ENCODE results near the gene TTC8.
"Not testable (repeated sequence)": the region's sequence is repeated elsewhere in the genome, so short reads cannot be mapped to it uniquely, and the experiment has no call there.

The TTC8 gene

DNA sequence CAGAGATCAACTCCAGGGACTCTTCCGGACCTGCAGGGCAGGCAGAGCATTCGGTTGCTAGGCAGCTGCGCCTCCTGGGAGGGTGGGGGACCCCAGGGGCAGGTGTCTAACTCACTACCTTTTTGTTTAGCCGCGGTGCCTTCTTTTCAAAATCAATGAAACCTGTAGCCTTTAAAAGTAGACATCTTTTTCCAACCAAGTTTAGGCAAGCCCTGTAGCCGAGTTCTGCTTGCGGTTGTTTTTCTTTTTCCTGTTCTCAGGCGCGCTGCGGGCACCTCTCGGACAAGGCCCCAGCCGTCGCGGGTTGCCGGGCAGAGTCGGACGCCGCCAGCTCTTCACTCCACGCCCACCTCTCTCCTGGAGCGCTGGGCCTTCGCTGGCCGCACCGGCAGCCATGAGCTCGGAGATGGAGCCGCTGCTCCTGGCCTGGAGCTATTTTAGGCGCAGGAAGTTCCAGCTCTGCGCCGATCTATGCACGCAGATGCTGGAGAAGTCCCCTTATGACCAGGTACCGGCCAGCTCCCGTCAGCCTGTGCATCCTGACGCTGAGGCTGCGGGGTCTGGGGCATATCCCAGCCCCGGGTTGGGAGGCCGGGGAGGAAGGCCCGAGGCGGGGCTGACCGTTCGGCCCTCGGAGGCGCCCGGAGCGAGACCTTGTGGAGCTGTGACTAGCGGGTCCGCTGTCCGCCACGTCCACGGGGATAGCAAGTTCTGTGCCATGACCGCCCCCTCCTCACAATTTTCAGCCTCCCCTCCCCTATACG lies at the start of gene TTC8:
Gene TTC8, plus strand, starts transcription at position 338 of the 764 bp plus-strand sequence. Its CDS starts 57 bp downstream, at position 395.
- peak; percentile 88 for DNase-seq (ENCODE audit: low spot score)

DNA sequence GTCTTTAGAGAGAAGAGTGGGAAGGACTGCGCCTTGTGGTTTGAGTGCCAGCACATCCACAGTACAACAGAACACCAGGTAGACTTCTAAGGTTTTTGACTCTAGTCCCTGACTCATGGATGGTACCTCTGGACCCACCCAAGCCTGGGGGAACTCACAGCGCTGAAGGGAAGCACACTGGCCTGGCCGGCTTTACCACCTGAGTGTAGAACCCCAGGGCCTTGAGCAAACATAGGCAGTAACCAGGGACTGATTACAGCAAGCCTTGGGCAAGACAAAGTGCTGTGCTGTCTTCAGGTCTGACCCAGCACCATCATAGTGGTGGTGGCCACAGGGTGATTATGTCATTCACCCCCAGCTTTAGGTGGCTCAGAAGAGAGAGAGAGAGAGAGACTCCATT lies 48.9 kb upstream of the TTC8 start:
- DNase-seq (ENCODE audit: low spot score), result no peak

DNA sequence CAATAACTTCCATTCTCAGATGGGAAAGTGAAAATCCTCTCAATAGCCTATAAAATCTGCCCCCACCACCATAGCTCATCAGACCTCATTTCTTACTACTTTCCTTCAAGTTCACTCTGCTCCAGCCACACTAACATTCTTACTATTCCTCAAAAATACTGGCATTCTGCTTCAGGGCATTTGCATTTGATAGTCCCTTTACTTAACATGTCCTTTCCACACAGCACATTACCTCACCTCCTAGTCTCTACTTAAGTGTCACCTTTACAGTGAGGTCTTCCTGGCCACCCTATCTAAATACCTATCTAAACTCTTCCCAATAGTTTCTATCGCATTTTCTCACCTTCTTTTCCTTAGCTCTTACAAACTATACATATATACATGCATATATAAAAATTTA lies 38.5 kb upstream of the TTC8 start:
- no peak for DNase-seq (ENCODE audit: low spot score)

DNA sequence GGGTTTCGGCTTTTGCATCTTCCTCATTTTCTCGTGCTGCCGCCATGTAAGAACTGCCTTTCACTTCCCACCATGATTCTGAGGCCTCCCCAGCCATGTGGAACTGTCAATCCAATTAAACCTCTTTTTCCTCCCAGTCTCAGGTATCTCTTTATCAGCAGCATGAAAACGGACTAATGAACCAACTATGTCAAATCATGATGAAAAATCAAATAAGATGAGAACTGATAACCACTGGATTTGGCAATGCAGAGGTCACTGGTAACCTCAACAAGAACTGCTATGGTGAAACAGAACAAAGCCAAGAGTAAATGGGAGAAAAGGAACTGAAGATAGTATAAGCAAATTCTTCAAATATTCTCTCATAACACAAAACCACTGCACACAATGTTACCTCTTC lies 37.7 kb upstream of the TTC8 start:
- no peak for DNase-seq (ENCODE audit: low spot score)

DNA sequence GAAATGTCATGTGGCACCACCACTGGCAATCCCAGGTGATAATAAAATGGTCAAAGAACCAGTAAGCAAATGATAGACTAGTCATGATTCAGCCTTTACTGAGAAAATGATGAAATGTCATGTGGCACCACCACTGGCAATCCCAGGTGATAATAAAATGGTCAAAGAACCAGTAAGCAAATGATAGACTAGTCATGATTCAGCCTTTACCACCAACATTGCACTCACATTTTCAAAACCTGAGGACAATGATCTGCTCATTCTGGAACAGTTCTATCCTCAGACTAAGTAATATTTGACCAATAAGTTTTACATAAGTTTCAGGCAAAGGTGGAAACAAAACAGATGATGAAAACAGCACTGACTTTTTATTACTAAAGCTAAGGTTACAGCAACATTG lies 34.9 kb upstream of the TTC8 start:
- not testable (repeated sequence) for DNase-seq (ENCODE audit: low spot score)

DNA sequence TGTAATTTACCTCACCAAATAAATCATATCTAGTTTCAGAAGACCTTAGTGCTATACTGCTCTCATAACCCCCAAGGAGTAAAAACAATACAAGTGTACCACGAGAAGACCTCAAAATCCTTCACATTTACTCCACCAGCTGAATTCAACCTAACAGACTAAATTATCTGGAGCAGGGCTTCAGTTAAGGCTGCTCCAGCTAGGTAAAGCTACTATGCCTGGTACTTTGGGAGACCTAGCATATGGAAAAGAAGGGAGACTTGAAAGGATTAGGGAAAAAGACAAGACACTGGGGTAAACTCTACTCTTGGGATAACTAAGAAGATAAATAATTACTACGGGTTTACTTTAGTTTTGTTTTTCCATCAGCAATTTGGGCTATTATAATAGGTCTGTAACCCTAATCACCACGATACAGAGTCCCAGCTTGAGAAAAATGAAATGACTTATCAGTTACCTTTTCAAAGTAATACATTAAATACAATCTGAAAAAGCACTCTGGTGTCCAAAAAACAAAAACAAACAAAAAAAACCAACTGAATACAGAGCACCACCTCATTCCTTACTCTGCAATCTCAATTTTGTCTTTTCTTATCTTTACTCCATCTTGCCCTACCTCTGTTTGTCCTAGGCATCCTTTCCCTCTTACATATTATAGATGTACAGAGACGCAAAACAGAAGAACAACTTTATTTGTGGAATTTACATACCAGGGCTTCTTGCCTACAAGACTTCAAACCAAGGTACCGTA lies 33.8 kb upstream of the TTC8 start:
- DNase-seq (ENCODE audit: low spot score), result no peak

DNA sequence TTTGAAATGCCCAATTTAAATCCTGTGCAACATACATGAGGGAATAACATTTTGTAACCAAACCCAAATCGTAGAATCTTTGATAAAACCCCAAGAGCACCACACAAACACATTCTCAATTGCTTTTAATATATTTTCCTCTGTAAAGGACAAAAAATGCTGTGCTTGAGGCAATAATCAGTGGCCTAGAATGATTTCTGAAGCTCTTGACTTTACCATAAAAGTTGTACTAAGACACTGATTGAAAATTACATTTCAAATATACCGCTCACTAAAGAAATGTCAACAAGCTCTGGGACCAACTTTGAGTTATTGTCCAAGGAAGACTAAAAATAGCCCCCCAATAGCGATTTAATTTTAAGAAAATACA lies 33.2 kb upstream of the TTC8 start:
- no peak for DNase-seq (ENCODE audit: low spot score)

DNA sequence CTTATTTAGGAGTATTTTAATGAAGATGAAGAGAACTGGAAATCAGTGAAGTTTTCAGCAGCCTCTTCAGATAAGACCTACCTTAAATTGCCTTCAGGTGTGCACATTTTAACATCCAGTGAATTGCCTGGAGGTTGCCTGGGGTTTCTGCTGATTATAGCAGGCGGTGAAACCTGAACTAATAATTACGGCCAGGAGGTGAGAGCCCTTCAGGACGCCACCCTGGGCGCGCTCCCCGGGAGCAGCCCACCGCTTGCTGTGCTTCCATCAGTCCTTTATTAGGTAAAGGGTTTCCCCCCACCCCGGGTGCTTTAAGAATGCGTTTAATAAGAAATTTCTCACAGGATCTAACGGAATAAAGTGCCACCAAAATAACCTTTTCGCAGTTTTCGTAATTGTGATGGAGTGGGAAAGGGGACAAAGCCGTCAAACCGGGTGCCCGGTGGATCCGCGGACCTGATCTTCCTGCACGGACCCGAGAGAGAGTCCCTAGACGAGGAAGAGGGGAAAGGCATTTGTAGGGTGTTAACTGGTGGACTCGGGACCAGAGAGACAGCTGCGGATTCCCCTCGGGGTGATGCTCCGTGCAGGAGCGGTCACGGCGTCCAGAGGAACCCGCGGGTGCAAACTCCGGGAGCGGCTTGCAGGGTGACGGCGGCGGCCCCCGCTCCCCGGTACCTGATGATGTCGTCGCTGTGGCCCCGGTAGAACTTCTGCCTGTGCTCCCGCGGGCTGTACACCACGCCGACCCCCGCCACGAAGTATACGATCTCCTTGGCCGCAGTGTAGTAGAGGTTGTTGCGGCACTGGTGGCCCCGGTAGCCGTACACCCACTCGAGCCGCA lies 32.6 kb upstream of the TTC8 start:
- DNase-seq (ENCODE audit: low spot score), result no peak

DNA sequence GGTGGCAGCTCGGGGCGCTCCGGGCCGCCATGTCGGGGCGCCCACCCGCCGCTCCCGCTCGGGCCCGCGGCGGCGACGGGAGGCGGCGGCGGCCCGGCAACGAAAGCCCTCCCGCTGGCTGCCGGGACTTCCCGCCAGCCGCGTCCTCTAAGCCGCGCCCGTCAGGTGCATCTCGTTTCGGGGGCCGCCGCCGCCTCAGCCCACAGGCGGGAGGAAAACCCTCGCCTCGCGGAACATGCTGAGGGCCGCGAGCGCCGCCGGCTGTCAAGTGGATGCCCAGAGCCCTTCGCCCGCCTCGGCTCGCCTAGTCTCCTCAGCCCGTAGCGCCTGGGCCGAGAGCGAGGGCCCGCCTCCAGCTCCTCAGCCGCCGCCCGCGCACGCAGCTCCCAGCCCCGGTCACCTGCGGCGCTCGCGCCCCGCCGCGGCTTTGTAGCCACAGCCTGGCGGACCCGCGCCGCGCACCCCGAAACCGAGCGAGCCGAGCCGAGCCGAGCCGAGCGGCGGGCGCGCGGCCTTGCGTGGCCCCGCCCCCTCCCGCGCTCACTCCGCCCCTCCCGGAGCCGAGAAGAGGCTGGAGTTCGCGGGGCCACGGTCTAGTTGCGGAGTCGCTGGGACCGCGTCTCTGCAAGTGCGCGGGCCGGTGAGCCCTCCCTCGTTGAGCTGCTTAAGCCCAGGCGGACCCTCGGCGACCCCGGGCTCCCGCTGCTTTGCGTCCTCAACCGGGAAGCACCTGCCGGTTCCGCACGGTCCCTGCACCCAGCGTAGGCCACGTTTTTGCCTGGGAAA lies 31.8 kb upstream of the TTC8 start, which contains the start of gene EML5:
Gene EML5, minus strand, starts transcription at position 481 of the 786 bp plus-strand sequence. Its CDS starts 450 bp downstream, at position 31.
- DNase-seq (ENCODE audit: low spot score), result peak; percentile 75

DNA sequence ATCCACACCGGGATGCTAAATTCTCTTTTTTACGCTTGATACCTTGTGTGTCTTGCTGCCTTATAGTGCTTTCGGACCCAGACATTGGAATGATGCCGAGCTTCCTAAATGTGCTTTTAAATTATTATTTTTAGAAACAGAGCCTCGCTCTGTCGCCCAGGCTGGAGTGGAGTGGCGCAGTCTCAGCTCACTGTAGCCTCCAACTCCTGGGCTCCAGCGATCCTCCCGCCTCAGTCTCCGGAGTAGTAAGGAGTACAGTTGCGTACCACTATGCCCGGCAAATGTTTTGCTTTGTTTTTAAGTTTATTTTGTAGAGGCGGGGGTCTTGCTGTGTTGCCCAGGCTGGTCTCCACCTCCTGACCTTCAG lies 31.2 kb upstream of the TTC8 start:
- no peak for DNase-seq (ENCODE audit: low spot score)

DNA sequence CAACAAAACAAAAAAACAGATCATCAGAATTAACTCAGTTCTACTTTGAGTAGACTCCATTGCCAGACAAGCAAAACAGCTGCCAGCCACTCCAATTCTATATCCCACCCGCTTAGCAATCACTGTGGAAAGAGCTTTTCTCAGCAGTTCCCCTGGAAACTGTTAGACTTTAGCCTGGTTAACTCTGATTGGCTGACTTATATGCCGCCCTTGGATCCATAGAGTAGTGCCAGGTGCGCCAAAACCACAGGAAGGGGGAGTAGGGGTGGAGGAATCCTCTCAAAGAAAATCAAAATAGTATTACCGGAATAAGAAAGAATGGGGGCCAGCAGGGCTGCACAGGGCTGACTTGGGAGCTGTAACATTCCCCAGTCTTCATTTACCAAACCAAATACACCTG lies 26.3 kb upstream of the TTC8 start:
- DNase-seq (ENCODE audit: low spot score), result no peak

DNA sequence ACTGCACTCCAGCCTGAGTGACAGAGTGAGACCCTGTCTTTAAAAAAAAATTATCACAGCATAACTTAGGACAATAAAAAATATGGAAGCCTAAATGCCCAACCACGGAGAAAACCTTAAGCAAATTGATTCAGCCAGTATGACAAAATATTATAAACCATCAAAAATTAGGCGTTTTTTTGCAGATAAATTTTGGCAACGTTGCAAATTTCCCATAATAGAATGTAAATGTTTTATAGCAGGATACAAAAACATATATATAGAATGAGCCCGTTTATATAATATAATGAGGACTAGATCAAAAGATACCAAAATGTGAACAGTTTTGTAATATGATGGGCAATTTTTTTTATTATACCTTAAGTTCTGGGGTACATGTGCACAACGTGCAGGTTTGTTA lies 24.9 kb upstream of the TTC8 start:
- DNase-seq (ENCODE audit: low spot score), result no peak

DNA sequence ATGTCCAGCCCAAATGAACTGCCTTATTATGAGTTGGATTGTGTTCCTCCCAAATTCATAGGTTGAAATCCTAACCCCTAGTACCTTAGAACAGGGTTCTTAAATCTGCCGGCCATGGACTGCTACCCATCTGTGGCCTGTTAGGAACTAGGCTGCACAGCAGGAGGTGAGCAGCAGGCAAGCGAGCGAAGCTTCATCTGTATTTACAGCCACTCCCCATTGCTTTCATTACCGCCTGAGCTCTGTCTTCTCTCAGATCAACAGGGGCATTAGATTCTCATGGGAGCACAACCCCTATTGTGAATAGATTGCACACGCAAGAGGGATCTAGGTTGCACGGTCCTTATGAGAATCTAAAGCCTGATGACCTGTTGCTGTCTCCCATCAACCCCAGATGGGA lies 21.9 kb upstream of the TTC8 start:
- DNase-seq (ENCODE audit: low spot score), result no peak

DNA sequence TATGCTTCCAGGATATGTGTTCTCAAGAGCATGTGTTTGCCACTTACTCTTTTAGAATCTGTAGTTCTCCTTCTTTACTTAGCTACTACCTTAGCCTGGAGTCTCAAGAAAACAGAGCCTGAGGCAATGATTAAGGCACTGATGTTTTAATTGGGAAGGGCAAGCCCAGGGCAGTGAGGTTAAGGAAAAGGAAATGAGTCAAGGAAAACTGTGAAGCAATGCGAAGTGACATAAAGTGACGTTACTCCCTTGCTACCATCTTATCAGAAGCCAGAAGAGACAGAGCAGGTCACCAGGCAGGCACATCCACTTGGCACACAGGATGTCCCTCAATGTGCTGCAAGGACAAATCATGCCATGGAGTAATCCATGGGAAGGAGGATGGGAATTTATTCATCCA lies 20.4 kb upstream of the TTC8 start:
- no peak for DNase-seq (ENCODE audit: low spot score)

DNA sequence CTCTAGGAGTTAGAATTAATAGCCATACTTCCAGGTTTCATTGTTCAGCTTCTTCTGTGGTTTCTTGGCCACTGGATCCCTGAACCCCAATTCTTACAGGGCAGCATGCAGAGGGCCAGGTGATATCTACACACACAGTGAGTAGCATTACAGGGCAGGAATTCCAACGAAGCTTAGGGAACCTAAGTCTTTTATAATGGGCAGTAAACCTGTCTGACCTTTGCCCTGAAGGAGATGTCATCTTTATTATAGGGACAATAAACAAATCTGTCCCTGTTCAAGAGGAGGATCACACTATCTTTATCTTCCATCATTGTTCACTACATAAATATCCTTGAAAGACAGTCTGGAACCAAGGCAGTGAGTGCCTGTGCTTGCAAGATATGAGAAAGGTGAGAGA lies 20.0 kb upstream of the TTC8 start:
- DNase-seq (ENCODE audit: low spot score), result no peak

DNA sequence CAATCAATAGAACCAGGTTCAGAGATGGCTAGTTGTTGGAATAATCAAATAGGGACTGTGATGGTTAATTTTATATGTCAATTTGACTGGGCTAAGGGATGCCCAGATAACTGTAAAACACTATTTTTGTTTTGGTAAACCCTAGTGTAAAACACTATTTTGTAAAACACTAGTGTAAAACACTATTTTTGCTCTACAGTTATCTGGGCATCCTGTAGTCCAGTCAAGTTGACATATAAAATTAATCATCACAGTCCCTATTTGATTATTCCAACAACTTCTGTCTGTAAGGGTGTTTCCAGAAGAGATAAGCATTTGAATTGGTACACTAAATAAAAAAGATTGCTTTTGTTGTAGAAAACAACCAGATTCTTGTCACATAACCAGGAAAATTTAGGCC lies 16.1 kb upstream of the TTC8 start:
- no peak for DNase-seq (ENCODE audit: low spot score)

DNA sequence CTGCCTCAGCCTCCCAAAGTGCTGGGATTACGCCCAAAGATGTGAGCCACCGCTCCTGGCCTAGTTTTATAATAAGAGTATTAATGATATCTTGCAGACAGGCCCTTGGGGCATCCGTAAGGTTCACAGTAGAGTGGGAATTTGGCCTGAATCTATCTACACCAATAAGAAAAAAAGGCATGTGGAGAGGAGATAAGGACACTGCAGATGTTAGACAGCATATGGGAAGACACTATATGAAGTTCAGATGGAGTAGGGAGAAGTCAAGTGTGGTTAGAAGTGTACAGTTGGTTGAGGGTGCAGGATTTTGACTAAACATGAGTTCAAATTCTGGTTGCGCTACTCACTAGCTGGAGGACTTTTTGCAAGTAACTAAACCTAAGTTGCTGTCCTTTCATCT lies 8.5 kb upstream of the TTC8 start:
- DNase-seq (ENCODE audit: low spot score), result no peak

DNA sequence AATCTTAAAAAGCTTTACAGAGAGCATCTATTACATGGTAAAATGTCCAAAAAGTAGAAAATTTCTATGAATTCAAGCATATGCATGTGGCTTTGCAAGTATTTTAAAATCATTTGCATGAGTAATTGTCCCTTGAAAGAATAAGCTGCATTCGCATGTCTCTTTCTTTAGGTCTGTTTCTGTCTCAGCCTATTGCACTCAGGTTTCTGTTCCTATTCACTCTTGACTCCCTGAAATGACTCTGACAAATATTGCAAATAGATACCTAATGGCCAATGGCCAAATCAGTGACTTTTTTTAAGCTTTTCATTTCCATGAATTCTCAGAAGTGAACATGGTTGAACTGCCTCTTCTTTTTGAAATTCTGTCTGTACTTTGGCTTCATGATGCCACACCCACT lies 6.4 kb upstream of the TTC8 start:
- DNase-seq (ENCODE audit: low spot score), result no peak

DNA sequence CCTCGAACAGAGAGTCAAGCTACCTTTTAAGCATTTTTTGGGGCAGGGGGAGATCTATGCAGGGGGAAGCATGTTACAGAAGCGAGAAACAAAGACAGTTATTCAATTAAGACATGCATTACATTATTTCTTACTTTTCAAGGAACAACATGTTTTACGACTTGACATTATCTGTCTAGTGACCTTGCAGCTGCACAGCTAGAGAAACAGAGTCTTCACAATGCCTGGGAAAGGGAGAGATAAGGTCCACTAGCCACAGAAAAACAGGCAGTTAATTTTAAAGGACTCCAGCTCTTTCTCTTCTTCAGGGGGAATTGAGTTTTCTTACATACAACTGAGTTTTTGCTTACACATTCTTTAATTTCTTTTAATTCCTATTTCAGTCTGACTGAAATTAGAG lies 4.8 kb upstream of the TTC8 start:
- not testable (repeated sequence) for DNase-seq (ENCODE audit: low spot score)

DNA sequence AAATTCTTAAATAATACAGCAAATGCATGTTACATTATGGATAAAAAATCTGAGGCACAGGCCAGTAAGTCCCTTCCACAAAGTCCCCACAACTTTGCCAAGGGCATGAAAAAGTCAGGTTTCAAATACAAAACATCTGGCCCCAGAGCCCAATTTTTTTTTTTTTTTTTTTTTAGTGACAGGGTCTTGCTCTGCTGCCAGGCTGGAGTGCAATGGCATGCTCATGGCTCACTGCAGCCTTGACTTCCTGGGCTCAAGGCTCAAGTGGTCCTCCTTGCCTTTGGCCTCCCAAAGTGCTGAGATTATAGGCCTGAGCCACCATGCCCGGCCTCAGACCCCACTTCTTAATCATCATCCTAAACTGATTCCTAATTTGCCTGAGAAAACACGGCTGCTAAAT lies 3.1 kb upstream of the TTC8 start:
- no peak for DNase-seq (ENCODE audit: low spot score)

DNA sequence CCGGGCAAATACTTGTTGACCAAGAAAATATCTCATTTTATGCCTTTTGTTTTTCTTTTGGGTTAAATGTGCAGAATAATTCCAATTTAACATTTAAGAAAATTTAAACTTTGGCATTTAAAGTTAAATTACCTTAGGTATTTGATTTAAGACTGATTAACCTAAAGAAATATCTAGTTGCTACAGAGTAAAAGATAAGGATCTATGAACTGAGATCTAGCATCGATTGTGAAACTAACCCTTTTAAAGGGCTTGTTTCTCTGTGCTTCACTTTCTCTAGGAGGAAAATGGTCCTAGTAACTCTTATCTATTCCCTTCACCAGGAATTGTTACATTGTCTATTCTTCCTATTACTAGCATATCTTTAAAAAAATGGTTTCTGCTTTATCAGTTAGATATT lies 2.6 kb upstream of the TTC8 start:
- DNase-seq (ENCODE audit: low spot score), result no peak

DNA sequence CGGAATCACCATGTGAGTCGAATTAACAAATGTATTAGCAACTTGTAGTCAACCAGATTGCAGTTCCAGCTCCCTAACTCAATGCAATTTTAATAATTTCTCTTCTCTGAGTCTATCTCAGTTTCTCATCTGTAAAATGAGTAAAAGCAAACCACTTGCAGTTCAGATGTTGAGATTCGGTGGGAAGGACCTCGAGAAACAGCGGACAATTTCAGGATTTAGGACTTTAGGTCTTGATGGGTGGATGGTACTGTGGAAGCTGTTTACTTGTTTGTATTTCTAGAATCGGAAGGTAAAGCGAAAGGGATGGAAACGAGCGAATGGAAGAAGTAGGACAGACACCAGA lies 510 bp upstream of the TTC8 start:
- no peak for DNase-seq (ENCODE audit: low spot score)

Measured in NAMALWA (cell line).